CD4-positive, alpha-beta T cell treated with Interleukin-15 for 4 hours (primary cell): ENCODE measurements around the gene GNPTAB.
A peak's percentile ranks its signal among the peaks of the same experiment; 100 is the strongest.
"Not testable (repeated sequence)": the region's sequence is repeated elsewhere in the genome, so short reads cannot be mapped to it uniquely, and the experiment has no call there.

ENCODE experiments used
- DNase-seq: peaks from one replicate; pipeline ENCODE4 v3.0.0-alpha.2; 2020; ENCODE audit warnings: low spot score

GNPTAB gene

DNA sequence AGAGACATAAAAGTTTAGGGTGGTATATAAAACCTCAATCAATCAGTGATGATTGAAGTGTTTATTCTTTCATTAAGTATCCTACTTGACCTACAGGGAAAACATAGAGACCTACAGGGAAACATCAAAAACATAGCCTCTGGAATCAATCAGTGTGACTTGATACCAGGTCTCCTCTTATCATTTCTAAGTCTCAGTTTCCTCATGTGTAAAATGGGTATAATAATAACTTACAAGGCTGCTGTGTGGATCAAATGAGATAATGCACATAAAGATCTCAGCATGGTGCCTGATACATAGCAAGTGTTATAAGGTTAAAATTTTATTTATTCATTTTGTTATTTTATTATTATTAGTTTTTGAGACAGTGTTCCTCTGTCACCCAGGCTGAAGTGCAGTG lies 22.2 kb upstream of the GNPTAB start:
- DNase-seq: no peak

DNA sequence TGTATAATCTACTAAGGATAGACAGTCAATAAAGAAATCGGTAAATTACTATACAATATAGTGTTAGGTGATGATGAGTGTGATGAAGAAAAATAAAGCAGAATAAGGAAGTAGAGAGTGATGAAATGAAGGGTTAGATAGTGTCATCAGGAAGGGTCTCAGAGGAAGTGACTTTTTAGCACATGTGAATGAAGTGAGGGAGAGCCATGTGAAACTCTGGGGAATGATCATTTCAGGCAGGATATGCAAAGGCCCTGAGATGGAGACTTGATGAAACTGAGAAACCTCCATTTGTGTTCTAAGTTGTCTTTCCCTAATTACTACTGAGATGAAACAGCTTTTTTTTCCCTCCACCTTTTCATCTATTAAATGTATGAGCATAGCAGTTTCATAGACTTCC lies 19.4 kb upstream of the GNPTAB start:
- no peak for DNase-seq

DNA sequence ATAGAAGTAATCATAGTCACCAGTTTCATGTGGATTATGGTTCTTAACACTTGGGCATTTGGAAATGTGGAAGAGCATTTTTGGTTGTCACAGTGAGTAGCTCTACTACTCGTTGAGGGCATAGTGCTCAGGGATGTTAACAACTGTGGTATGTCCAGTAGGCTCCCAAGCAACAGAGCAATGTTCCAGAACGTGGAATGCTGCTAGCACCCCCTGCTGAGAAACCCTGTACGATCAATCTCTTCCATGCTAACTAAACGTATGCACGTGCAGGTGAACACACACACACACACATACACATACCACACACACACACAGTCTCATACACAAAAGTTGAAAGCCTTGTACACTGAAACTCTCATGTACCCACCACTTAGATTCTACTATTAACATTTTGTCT lies 16.6 kb upstream of the GNPTAB start:
- no peak for DNase-seq

DNA sequence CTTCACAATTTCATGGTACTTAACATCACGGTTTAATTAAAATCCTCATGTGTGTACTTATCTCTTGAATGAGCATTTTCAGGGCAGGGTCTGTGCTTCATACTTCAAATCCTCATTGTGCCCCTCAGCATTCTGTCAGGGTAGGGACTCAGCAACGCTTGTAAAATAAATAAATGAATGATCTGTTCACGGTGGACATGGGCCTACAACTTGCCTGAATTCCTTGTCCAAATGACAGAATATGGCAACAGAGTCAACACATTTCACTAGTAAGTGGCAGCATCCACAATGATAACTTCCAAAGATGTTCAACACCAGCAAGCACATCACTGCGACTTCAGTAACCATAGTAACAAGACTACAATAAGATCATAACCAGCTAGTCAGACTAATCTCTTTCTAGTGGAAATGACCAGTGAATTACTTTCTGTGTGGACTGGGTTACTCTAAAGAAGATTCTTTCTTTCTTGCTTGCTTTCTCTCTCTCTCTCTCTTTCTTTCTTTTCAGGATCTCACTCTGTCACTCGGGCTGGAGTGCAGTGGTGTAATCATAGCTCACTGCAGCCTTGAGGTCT lies 14.5 kb upstream of the GNPTAB start:
- DNase-seq: no peak

DNA sequence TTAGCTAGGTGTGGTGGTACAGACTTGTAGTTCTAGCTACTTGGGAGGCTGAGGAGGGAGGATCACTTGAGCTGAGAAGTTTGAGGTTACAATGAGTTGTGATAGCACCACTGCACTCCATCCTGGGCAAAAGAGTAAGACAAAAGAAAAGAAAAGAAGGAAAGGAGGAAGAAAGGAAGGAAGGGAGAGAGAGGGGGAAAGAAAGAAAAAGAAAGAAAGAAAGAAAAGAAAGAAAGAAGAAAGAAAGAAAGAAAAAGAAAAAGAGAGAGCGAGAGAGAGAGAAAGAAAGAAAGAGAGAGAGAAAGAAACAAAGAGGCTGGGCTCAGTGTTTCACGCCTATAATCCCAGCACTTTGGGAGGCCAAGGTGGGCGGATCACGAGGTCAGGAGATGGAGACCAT lies 10.3 kb upstream of the GNPTAB start:
- DNase-seq: no peak

DNA sequence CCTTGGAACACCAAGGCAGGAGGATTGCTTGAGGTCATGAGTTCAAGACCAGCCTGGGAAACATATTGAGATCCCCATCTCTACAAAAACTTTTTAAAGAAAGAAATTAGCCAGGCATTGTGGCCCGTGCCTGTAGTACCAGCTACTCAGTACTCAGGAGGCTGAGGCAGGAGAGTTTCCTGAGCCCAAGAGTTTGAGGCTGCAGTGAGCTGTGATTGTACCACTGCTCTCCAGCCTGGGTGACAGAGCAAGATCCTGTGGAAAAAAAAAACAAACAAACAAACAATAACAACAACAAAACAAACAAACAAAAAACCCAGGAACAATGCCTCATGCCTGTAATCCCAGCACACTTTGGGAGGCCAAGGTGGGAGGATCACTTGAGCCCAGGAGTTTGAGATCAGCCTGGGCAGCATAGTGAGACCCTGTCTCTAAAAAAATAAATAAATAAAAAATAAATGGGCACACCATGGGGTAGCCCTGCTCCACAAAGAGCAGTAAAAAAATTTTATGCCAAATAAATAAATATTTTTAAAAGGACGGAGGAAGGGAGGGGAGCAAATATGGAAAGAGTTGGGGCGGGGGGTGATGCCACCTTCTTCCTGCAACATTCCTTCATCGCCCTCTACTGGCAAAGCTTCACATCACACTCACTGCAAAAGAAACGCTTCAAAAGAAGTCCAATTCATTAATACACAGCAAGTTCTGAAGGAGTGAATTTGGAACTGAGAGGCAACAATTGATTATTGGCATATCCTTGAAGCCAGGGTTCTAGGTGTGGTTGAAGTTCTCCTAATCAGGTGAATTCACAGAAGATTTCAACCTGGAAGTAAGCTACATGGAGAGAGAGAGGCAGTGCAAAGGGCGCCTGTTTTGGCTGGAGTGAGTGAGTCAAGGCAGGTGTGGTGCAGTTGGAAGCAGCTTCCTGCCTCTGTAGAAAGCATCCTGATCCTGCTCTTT lies 8.8 kb upstream of the GNPTAB start:
- DNase-seq: peak; percentile 80

DNA sequence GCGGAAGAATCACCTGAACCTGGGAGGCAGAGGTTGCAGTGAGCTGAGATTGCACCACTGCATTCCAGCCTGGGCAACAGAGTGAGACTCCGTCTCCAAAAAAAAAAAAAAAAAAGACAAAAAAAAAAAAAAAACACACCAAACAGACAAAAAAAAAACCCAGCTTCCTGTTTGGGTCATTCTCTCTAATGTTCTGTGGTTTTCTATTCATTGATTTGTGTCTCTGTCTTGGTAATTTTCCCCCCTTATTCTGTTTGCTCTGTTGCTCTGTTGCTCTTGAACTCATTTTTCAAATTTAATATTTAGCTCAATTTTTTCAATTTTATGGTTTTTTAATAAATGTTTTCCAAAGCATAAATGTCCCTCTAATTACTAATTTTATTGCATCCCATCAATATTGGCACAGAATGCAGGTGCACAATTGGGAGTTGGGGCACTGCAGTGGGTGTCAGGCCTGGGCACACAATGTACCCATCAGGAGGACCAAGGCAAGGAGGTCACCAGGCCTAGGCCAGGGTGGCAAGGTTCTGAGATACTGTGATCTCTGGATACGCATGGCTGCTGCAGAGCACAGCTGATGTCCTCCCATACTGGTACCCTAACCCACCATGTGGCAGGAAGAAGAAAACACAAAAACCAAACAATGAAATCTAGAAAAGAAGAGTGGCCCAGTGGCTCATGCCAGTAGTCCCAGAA lies 8.0 kb upstream of the GNPTAB start:
- no peak for DNase-seq

DNA sequence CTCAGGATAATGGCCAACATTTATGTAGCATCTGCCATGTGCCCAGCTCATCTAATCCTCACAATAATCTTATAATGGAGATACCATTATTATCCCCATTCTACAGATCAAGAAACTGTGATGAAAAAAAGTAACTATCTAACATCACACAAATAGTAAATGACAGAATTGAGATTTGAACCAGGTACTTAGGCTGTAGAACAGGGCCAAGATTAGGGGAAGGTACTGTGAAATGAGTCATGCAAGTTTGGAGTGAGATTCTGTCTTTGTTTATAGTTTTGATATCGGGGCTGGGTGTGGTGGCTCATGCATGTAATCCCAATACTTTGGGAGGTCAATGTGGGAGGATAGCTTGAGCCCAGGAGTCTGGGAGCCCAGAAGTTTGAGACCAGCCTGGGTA lies 1.3 kb upstream of the GNPTAB start:
- DNase-seq: no peak

DNA sequence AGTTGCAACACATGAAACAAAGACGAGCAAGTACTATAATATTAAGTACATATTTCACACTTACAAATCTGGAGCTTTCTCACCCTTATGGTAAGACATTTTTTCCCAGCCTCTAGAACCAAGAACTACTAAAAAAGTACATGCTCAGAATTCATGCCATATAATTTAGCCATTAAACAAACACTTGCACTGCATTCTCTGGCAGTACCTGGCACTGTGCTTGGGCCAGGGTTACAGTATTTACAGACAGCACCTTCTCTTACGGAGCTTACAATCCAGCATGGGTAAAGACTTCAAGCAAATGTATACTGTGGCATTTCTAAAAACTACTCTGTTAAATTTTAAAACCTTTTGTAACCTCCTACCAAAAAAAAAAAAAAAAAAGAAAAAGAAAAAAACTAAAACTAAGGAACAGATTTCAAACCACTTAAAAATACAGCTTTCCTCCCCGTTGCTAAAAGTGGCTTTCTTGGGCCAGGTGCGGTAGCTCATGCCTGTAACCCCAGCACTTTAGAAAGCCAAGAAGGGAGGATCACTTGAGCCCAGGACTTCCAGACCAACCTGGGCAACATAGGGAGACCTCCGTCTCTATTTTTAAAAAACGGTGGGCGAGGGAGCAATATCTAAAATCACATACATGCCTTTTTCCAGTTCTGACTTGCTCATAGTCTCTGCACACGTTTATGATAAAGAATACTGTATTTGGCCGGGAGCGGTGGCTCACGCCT lies 956 bp downstream of the GNPTAB start:
- DNase-seq: no peak

DNA sequence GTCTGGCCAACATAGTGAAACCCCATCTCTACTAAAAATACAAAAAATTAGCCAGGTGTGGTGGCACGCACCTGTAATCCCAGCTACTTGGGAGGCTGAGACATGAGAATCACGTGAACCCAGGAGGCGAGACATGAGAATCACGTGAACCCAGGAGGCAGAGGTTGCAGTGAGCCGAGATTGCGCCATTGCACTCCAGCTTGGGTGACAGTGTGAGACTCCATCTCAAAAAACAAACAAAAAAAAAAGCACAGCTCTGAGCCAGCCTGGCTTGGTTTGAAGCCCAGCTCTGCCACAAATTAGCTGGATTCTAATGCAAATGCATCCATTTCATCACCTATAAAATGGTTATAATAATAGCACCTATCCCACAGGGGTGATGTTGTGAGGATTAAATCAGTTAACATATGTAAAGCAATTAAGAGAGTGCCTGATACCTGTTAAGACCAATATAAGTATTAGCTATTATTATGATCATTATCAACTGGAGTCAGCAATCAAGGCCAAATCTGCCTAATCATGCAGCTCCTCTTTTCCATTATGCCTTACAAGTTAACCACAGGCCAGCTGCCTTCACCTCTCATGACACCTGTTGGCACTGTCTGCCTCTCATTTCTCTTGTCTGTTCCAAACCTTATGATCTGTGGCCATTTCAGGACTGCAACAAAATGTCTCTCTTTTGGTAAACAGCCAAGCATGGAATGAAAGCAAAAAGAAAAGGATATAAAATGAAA lies 2.1 kb downstream of the GNPTAB start:
- DNase-seq: no peak

DNA sequence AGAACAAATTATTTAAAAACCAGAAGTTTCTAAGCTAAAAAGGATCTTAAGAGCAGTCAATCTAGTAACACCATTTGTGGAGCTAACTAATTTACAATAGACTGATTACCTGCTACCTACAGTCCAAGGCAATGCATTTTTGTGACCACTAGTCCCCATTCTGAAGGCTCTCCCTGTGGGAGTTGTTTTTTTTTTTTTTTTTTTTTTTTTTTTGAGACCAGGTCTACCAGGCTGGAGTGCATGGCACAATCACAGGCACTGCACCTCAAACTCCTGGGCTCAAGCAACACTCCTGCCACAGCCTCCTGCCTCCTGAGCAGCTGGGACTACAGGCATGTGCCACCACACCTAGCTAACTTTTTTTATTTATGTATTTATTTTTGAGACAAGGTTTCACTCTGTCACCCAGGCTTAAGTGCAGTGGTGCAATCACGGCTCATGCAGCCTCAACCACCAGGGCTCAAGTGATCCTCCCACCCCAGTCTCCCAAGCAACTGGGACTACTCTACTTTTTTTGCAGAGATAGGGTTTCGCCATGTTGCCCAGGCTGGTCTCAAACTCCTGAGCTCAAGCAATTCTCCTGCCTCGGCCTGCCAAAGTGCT lies 3.9 kb downstream of the GNPTAB start:
- DNase-seq: no peak

DNA sequence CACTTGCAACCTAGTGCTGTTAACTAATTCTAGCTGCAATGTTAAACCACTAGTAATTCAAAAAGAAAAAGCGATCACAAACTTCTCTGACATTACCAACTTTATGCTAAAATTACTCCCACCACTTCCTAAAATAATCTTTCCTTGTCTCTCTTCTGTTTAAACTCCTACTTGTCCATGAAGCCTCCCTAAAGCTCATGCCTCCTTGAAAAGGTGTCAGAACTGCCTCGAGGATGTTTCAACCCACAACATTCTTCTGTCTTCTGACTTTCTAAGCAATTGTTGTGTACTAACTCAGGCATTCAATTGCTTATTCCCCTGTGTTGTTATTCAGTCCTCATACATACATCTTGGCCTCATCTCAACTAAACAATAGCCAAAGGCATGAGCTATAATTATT lies 5.9 kb downstream of the GNPTAB start:
- no peak for DNase-seq

DNA sequence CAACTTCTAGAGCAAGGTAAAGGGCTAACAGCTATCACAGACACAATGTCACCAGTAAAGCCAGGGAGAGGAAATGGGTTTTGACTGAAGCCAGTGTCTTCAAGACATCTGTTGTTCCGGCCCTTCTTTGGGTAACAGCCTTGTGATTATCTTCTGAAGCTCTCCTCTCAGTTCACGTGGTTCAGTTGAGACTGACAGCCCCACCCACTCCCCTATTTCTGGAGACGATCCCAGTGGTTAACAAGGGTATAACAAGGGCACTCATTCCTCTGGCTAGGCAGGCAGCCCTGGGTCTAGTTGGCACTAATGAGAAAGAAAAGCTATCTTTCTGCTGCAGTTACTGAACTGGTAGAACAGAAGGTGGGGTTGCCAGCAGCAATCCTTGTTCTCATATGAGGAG lies 6.9 kb downstream of the GNPTAB start:
- DNase-seq: peak; percentile 76

DNA sequence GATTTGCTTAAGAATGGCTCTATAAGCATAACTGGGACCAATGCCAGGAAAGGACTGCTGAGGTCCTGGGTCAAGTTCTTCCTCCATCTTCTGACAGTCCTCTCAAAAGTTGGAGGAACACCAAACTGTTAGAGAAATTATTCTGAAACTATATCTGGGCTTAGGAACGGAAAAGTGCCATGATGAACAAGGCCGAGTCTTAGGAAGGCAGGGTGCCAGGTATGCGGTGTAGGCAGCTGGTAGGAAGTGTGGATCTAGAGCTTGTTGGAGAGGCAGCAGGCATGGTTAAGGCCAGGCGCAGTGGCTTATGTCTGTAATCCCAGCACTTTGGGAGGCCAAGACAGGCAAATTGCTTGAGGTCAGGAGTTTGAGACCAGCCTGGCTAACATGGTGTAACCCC lies 7.7 kb downstream of the GNPTAB start:
- DNase-seq: no peak

DNA sequence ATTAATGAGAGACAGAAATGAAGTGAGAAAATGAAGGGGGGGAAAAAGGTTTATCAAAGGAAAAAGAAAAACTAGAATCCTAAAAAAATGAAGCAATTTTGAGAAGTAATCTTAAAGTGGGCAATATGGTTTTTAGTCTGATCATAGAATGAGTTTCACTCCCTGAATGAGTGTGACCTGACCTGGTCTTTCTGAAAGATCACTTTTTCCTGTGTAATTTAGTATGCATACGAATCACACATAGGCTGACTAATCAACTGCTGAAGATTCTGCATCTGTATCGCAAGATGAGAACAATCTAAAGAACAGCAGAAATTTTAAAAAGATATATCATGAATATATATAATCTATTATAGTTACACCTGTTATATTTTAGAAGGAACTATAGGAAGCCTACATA lies 11.3 kb downstream of the GNPTAB start:
- DNase-seq: no peak

DNA sequence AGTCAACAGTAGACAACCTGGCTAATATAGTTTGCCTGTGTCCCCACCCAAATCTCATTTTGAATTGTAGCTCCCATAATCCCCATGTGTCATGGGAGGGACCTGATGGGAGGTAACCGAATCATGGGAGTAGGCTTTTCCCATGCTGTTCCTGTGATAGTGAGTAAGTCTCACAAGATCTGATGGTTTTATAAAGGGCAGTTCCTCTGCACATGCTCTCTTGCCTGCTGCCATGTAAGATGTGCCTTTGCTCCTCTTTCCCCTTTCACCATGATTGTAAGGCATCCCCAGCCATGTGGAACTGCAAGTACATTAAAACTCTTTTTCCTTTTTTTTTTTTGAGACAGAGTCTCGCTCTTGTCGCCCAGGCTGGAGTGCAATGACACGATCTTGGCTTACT lies 12.1 kb downstream of the GNPTAB start:
- not testable (repeated sequence) for DNase-seq

DNA sequence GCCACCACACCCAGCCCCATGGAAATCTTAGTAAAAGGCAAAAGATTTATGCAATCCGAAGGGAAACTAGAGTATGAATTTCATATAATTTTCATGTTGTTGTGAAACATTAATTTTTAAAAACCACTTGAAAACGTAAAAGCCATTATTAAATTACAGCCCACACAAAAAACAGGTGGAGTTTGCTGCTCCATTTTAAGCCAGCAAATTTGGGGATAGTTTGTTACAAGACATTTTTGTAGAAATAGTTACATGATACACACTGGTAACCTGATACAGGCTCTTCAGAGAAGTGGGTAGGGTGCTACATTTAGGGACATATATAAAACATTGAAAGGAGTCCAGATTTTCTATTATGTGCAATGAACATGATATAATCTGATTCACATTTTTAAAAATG lies 17.6 kb downstream of the GNPTAB start:
- DNase-seq: no peak

DNA sequence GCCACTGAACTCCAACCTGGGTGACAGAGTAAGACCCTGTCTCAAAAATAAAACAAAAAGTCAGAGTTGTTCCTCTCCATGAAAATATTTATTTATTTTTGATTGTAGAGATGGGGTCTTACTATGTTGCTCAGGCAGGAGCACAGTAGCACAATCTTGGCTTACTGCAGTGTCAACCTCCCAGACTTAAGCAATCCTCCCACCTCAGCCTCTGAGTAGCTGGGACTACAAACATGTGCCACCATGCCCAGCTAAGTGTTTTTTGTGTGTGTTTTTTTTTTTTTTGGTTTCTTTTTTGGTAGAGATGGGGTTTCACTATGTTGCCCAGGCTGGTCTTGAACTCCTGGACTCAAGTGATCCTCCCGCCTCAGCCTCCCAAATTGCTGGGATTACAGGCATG lies 18.0 kb downstream of the GNPTAB start:
- DNase-seq: not testable (repeated sequence)

DNA sequence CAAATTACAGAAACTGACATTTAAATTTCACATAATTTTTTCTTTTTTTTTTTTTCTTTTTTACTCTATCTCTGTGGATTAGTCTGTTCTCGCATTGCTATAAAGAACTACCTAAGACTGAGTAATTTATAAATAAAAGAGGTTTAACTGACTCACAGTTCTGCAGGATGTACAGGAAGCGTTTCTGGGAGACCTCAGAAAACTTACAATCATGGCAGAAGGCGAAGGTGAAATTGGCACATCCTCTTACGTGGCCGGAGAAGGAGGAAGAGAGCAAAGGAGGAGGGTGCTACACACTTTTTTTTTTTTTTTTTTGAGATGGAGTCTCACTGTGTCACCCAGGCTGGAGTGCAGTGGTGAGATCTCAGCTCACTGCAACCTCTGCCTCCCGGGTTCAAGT lies 19.4 kb downstream of the GNPTAB start:
- not testable (repeated sequence) for DNase-seq

DNA sequence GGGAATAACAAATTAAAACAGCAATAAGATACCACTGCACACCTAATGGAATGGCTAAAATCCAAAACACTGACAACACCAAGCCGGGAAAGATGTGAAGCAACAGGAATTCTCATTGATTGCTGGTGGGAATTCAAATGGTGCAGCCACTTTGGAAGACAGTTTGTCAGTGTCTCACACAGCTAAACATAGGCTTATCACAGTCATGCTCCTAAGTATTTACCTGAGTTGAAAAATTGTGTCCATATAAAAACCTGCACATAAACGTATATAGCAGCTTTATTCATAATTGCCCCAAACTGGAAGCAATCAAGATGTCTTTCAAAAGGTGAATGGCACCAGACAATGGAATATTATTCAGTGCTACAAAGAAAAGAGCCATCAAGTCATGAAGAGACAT lies 21.6 kb downstream of the GNPTAB start:
- DNase-seq: no peak

DNA sequence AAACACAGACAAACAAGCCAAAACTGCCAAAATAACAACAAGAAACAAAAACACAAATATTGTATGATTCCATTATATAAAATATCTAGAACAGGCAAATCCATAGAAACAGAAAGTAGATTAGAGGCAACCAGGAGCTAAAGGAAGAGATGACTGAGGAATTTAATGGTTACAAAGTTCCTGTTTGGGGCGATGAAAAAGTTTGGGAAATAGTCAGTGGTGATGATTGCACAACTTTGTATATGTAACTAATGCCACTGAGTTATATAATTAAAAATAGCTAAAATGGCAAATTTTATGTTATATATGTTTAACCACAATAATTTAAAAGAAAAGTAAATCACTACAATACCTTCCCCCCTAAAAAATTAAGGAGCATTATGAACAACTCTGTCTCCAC lies 24.5 kb downstream of the GNPTAB start:
- no peak for DNase-seq
